Lower leg skin (tissue), 3 donors: ENCODE measurements around the gene INPP5D.

Experiments
- CTCF ChIP-seq, 3 donors: fragments of 450-650 bp; IDR thresholded peaks; one replicate each; pipeline ENCODE4 v1.5.1; 2016; ENCODE audit warnings: antibody characterized with exemption in 3 of 3, mild to moderate bottlenecking in 3 of 3, moderate library complexity in 2 of 3
- POLR2A ChIP-seq, 2 donors: fragments of 450-650 bp; IDR thresholded peaks; one replicate each; pipeline ENCODE4 v1.6.1; 2016 to 2017; ENCODE audit warnings: antibody characterized with exemption in 2 of 2, mild to moderate bottlenecking in 1 of 2, moderate library complexity in 1 of 2

- TF ChIP-seq POLR2A (IDR thresholded peaks at IDR 0.05) (no peak), CTCF (IDR thresholded peaks at IDR 0.05) (no peak)
Observed at GRCh38 chr2:233189025-233189424, 128.9 kb downstream of the INPP5D start.
